ENCODE results near the gene EEF1AKMT1. TPM values are rescaled to one million over a fixed set of nuclear protein-coding genes. Genes with fewer than 3 reads are reported as not detected.

The EEF1AKMT1 gene
- total RNA-seq, 1 experiment from 2014 or later = 9.8 TPM

DNA sequence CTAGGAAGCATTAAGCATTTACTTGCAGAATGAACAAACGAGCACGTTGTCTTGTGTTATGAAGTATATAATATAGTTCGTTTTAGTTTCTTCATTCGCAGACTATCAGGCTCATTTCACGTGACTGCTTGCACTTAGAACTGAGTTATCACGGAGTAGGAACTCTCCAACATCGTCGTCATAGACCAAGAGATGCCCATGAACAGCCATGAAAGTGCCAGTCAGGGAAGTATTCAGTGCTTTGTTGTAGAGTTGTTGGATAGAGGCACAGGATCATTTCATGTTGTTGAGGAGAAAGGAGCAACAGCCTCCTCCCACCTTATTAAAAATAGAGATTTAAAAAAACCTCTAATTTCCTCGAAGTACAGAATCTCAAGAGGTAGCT is 71.2 kb downstream of the EEF1AKMT1 start:
- TSS peak; percentile 88 for BruUV-seq (replicated peaks)
- POLR2A ChIA-PET = no interaction called here
- Histone ChIP-seq H3K4me3 (replicated peaks in 1 of 2; ENCODE audit: low read depth in 1 of 2, low read length in 2 of 2) (no peak overlapping the region), H2AFZ (ENCODE audit: low read depth, low read length, poor library complexity, severe bottlenecking) (no peak overlapping the region), H3K27me3 (ENCODE audit: insufficient read depth, low read length) (no peaks in the 10 kb centered on the region), H3K9ac (ENCODE audit: low read length) (no peak overlapping the region), H3K4me1 (ENCODE audit: control insufficient read depth in 1 of 2, insufficient read depth in 2 of 2, low read length in 2 of 2) (peaks cover 3 to 19% of the 10 kb centered on the region in 2 experiments; a peak in 3 of 4 replicates), H4K20me1 (ENCODE audit: insufficient read depth) (no peaks in the 10 kb centered on the region), H3K4me2 (ENCODE audit: low read length) (no peak overlapping the region), H3K79me2 (ENCODE audit: insufficient read depth, low read length) (no peaks in the 10 kb centered on the region), H3K9me2 (ENCODE audit: insufficient read depth) (no peaks in the 10 kb centered on the region), H3K36me3 (ENCODE audit: control insufficient read depth in 1 of 2, insufficient read depth in 2 of 2, low read length in 2 of 2) (no peaks in the 10 kb centered on the region), H3K9me3 (ENCODE audit: control insufficient read depth in 1 of 2, insufficient read depth in 1 of 2, low read depth in 1 of 2, low read length in 2 of 2) (no peaks in the 10 kb centered on the region), H3K27ac (ENCODE audit: low read depth, low read length) (no peak overlapping the region)
- DNase-seq (ENCODE audit: low read depth, low spot score) (no peak), ATAC-seq (no peak)
- intact Hi-C loops (cut with micrococcal nuclease) = loop anchor here (10.0 kb wide), 1 partner anchor 508 kb away; the partner anchor contains the start of gene GJB2
- RAD21 ChIA-PET (ENCODE audit: low non-redundant PET in 1 of 2, low total read pairs in 2 of 2, uncharacterized antibody in 2 of 2, unreplicated experiment in 2 of 2) = no interaction called here
- TF ChIP-seq, protein P1, sequence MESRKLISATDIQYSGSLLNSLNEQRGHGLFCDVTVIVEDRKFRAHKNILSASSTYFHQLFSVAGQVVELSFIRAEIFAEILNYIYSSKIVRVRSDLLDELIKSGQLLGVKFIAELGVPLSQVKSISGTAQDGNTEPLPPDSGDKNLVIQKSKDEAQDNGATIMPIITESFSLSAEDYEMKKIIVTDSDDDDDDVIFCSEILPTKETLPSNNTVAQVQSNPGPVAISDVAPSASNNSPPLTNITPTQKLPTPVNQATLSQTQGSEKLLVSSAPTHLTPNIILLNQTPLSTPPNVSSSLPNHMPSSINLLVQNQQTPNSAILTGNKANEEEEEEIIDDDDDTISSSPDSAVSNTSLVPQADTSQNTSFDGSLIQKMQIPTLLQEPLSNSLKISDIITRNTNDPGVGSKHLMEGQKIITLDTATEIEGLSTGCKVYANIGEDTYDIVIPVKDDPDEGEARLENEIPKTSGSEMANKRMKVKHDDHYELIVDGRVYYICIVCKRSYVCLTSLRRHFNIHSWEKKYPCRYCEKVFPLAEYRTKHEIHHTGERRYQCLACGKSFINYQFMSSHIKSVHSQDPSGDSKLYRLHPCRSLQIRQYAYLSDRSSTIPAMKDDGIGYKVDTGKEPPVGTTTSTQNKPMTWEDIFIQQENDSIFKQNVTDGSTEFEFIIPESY (IDR thresholded peaks at IDR 0.05; ENCODE audit: extremely low read depth, insufficient replicate concordance, low read length) = no peak
- TF ChIP-seq ZNF274 (IDR thresholded peaks at IDR 0.05; ENCODE audit: low read depth, low read length) (no peak), EZH2 (IDR thresholded peaks at IDR 0.05) (no peak), ZFX (IDR thresholded peaks at IDR 0.05) (no peak), SP1 (IDR thresholded peaks at IDR 0.05; ENCODE audit: low read depth) (no peak), YY1 (IDR thresholded peaks at IDR 0.05; ENCODE audit: extremely low read depth, insufficient replicate concordance, low read depth, low read length) (no peak), POLR2AphosphoS5 (IDR thresholded peaks at IDR 0.05; ENCODE audit: low read depth, low read length) (no peak), CEBPB (IDR thresholded peaks at IDR 0.05; ENCODE audit: low read depth) (no peak), SIN3A (IDR thresholded peaks at IDR 0.05; ENCODE audit: low read depth) (no peak), POLR2A (IDR thresholded peaks at IDR 0.05; ENCODE audit: borderline replicate concordance, extremely low read depth, insufficient read depth, insufficient read length) (no peak), TCF7L2 (IDR thresholded peaks at IDR 0.05; ENCODE audit: borderline replicate concordance, extremely low read depth, insufficient read depth, insufficient read length) (no peak), JUND (IDR thresholded peaks at IDR 0.05) (no peak), EGR1 (IDR thresholded peaks at IDR 0.05; ENCODE audit: low read depth) (no peak), SRF (IDR thresholded peaks at IDR 0.05; ENCODE audit: low read depth) (no peak)
- TF ChIP-seq, protein P2, sequence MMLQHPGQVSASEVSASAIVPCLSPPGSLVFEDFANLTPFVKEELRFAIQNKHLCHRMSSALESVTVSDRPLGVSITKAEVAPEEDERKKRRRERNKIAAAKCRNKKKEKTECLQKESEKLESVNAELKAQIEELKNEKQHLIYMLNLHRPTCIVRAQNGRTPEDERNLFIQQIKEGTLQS (IDR thresholded peaks at IDR 0.05) = no peak
- TF ChIP-seq, protein P3, sequence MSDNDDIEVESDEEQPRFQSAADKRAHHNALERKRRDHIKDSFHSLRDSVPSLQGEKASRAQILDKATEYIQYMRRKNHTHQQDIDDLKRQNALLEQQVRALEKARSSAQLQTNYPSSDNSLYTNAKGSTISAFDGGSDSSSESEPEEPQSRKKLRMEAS (IDR thresholded peaks at IDR 0.05) = no peak
- TF ChIP-seq, protein P4, sequence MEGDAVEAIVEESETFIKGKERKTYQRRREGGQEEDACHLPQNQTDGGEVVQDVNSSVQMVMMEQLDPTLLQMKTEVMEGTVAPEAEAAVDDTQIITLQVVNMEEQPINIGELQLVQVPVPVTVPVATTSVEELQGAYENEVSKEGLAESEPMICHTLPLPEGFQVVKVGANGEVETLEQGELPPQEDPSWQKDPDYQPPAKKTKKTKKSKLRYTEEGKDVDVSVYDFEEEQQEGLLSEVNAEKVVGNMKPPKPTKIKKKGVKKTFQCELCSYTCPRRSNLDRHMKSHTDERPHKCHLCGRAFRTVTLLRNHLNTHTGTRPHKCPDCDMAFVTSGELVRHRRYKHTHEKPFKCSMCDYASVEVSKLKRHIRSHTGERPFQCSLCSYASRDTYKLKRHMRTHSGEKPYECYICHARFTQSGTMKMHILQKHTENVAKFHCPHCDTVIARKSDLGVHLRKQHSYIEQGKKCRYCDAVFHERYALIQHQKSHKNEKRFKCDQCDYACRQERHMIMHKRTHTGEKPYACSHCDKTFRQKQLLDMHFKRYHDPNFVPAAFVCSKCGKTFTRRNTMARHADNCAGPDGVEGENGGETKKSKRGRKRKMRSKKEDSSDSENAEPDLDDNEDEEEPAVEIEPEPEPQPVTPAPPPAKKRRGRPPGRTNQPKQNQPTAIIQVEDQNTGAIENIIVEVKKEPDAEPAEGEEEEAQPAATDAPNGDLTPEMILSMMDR (IDR thresholded peaks at IDR 0.05 in 2 of 3, conservative IDR thresholded peaks at IDR 0.05 in 1 of 3; ENCODE audit: borderline replicate concordance in 1 of 3, insufficient read depth in 1 of 3, low read depth in 2 of 3, low read length in 2 of 3) = no peak
- CTCF ChIA-PET = no interaction called here
